ENCODE measurements around the gene EAF1.

DNA sequence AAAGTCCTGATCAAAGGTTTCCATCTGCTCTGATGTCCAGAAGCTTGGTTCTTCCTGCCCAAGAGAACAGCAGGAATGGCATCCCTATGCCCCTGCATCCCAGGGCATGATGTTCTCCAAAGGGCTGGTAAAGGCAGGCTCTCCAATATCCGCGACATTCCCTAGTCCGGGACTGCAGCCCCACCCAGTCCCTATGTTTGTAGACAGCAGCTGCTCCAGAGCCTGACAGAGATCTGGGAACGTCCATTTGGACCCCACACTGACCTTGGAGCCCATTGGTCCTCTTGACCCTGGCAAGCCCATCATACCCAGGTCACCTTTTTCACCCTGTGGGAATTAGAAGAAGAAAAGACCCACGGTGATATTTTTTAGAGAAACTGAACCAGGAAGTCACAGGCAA lies 47.8 kb downstream of the EAF1 start:
- TF ChIP-seq, protein P1, sequence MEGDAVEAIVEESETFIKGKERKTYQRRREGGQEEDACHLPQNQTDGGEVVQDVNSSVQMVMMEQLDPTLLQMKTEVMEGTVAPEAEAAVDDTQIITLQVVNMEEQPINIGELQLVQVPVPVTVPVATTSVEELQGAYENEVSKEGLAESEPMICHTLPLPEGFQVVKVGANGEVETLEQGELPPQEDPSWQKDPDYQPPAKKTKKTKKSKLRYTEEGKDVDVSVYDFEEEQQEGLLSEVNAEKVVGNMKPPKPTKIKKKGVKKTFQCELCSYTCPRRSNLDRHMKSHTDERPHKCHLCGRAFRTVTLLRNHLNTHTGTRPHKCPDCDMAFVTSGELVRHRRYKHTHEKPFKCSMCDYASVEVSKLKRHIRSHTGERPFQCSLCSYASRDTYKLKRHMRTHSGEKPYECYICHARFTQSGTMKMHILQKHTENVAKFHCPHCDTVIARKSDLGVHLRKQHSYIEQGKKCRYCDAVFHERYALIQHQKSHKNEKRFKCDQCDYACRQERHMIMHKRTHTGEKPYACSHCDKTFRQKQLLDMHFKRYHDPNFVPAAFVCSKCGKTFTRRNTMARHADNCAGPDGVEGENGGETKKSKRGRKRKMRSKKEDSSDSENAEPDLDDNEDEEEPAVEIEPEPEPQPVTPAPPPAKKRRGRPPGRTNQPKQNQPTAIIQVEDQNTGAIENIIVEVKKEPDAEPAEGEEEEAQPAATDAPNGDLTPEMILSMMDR (IDR thresholded peaks at IDR 0.05), result no peak
- no peak for TF ChIP-seq EZH2 (IDR thresholded peaks at IDR 0.05; ENCODE audit: borderline replicate concordance, insufficient read depth, low read depth, low read length, poor library complexity, severe bottlenecking)

Data from B cell (primary cell).